Ascending aorta (tissue), 2 donors: ENCODE results near the gene ARID5A. TPM values are rescaled to one million over a fixed set of nuclear protein-coding genes. Genes with fewer than 3 reads are reported as not detected.
A peak's percentile ranks its signal among the peaks of the same experiment; 100 is the strongest.

Experiments used
- DNase-seq, 2 donors: peaks; one replicate each; pipeline ENCODE4 v3.0.0-alpha.2; 2019; ENCODE audit warnings: low spot score in 2 of 2
- H3K27ac ChIP-seq, 2 donors: fragments of 200-600 bp; sonication (generic); one replicate each; pipeline ENCODE4 v1.5.1; 2016 to 2017; ENCODE audit warnings: mild to moderate bottlenecking in 1 of 2
- H3K27me3 ChIP-seq: fragments of 200-600 bp; sonication (generic); one replicate; pipeline ENCODE4 v1.5.1; 2017
- H3K36me3 ChIP-seq, 2 donors: fragments of 200-600 bp; sonication (generic); one replicate each; pipeline ENCODE4 v1.5.1; 2016
- H3K4me1 ChIP-seq, 2 donors: fragments of 200-600 bp; sonication (generic); one replicate each; pipeline ENCODE4 v1.5.1; 2016 to 2017; ENCODE audit warnings: mild to moderate bottlenecking in 1 of 2
- H3K4me3 ChIP-seq, 2 donors: fragments of 200-600 bp; sonication (generic); one replicate each; pipeline ENCODE4 v1.5.1; 2016 to 2017; ENCODE audit warnings: mild to moderate bottlenecking in 1 of 2
- H3K9me3 ChIP-seq, 2 donors: fragments of 200-600 bp; sonication (generic); one replicate each; pipeline ENCODE4 v1.5.1; 2016
- intact Hi-C: fragments of 100-400 bp; cut with DNase I; formaldehyde crosslinking; loops from one replicate; pipeline ENCODE4 v1.15.1; 2023
- total RNA-seq: library from RNA; depleted of rRNA; stranded (reverse); fragments of >200 nt; gene quantifications from one replicate; pipeline ENCODE4 v1.1.0, GENCODE V29; 2016
- TF ChIP-seq, protein P1 (sequence below), 3 experiments: fragments of 200-600 bp in 2 of 3; fragments of 450-650 bp in 1 of 3; sonication (generic) in 2 of 3; IDR thresholded peaks; one replicate each; pipeline ENCODE4 v1.5.1; 2016 to 2019; ENCODE audit warnings: antibody characterized with exemption in 3 of 3, mild to moderate bottlenecking in 1 of 3, moderate library complexity in 1 of 3

Gene ARID5A, protein sequence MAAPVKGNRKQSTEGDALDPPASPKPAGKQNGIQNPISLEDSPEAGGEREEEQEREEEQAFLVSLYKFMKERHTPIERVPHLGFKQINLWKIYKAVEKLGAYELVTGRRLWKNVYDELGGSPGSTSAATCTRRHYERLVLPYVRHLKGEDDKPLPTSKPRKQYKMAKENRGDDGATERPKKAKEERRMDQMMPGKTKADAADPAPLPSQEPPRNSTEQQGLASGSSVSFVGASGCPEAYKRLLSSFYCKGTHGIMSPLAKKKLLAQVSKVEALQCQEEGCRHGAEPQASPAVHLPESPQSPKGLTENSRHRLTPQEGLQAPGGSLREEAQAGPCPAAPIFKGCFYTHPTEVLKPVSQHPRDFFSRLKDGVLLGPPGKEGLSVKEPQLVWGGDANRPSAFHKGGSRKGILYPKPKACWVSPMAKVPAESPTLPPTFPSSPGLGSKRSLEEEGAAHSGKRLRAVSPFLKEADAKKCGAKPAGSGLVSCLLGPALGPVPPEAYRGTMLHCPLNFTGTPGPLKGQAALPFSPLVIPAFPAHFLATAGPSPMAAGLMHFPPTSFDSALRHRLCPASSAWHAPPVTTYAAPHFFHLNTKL
- total RNA-seq: 267 TPM

DNA sequence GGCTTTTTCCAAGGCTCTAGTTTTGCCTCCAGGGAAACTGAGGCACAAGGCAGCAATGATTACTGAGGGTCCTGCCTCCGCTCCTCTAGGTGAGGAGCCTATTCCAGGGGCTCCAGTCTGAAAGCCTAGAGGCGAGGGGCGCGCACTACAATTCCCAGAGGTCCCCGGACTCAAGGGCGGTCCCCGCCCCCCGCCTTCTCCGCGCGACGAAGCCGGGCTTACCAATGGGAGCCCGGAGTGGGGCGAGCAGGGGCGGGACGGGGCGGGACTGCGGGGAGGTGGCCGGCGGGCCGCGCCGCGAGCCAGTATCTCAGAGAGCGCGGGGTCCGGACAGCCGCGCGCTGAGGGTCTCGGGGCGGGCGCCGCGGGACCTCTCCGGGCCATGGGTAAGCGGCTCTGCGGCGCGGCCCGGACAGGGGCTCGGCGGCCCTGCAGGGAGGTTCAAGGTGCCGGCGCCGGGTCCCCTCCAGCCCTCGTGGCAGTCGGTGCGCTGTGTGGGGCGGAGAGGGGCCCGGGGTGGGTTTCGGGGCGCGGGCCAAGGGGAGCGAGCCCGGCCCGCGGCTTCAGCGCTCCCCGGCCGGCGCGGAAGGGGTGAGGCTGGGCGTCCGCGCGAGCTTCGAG, at the start of gene ARID5A:
Gene ARID5A (plus strand): TSS at position 308 of the 621 bp plus-strand sequence. CDS start 75 bp downstream, at position 383.
- peak; percentile 87 to 98 for DNase-seq
- TF ChIP-seq, protein P1, sequence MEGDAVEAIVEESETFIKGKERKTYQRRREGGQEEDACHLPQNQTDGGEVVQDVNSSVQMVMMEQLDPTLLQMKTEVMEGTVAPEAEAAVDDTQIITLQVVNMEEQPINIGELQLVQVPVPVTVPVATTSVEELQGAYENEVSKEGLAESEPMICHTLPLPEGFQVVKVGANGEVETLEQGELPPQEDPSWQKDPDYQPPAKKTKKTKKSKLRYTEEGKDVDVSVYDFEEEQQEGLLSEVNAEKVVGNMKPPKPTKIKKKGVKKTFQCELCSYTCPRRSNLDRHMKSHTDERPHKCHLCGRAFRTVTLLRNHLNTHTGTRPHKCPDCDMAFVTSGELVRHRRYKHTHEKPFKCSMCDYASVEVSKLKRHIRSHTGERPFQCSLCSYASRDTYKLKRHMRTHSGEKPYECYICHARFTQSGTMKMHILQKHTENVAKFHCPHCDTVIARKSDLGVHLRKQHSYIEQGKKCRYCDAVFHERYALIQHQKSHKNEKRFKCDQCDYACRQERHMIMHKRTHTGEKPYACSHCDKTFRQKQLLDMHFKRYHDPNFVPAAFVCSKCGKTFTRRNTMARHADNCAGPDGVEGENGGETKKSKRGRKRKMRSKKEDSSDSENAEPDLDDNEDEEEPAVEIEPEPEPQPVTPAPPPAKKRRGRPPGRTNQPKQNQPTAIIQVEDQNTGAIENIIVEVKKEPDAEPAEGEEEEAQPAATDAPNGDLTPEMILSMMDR (IDR thresholded peaks at IDR 0.05): peak; percentile 40 to 47 (median 46)
- H3K4me3 ChIP-seq: peak within 1 kb of the TSS; percentile 83 to 99
- peak within 1 kb of the TSS; percentile 96 to 99 for H3K27ac ChIP-seq
- no peaks in the 10 kb centered on the region for H3K9me3 ChIP-seq
- peaks cover 28 to 66% of the 10 kb centered on the region in 2 donors for H3K4me1 ChIP-seq
- intact Hi-C loops: loop anchor here (5.0 kb wide), 1 partner anchor 371 kb away; no protein-coding TSS in a partner anchor
- no peaks in the 10 kb centered on the region for H3K27me3 ChIP-seq
- peaks cover 0 to 9% of the 10 kb centered on the region in 2 donors for H3K36me3 ChIP-seq

DNA sequence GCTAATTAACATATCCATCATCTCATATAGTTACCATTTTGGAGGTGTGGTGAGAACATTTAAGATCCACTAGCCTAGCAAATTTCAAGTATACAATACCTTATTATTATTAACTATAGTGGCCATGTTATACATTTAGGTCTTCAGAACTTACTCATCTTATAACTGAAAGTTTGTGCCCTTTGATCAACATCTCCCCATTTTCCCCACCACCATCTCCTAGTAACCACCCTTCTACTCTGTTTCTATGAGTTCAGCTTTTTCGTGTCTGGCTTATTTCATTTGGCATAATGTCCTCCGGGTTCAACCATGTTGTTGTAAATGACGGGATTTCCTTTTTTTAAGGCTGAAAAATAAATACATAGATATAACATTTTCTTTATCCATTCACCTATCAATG, 47.3 kb upstream of the ARID5A start:
- no peaks in the 10 kb centered on the region for H3K27me3 ChIP-seq
- DNase-seq: no peak

DNA sequence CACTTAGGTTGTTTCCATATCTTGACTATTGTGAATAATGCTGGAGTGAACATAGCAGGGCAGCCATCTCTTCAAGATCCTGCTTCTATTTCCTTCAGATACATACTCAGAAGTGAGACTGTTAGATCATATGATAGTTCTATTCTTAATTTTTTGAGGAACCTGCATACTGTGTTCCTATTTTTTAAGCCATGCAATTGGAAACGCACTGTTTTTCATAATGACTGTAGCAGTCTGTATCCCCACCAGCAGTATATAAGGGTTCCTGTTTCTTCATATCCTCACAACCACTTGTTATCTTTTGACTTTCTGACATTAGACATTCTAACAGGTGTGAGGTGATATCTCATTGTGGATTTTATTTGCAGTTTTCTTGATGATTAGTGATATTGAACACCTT, 46.9 kb upstream of the ARID5A start:
- TF ChIP-seq, protein P1 (IDR thresholded peaks at IDR 0.05): no peak
- Histone ChIP-seq H3K36me3 (no peaks in the 10 kb centered on the region), H3K4me1 (peaks cover 0 to 8% of the 10 kb centered on the region in 2 donors), H3K27ac (no peak overlapping the region), H3K4me3 (no peak overlapping the region), H3K27me3 (no peaks in the 10 kb centered on the region), H3K9me3 (peaks cover 4 to 12% of the 10 kb centered on the region in 2 donors)
- no peak for DNase-seq
- intact Hi-C loops: no loop called here

More for the DNA sequence above, 47.3 kb upstream of the ARID5A start:
- H3K4me3 ChIP-seq: no peak overlapping the region
- intact Hi-C loops: no loop called here
- peaks cover 0 to 8% of the 10 kb centered on the region in 2 donors for H3K4me1 ChIP-seq
- no peaks in the 10 kb centered on the region for H3K36me3 ChIP-seq
- H3K9me3 ChIP-seq: peaks cover 0 to 8% of the 10 kb centered on the region in 2 donors
- H3K27ac ChIP-seq: no peak overlapping the region
- TF ChIP-seq, protein P1 (IDR thresholded peaks at IDR 0.05): no peak

DNA sequence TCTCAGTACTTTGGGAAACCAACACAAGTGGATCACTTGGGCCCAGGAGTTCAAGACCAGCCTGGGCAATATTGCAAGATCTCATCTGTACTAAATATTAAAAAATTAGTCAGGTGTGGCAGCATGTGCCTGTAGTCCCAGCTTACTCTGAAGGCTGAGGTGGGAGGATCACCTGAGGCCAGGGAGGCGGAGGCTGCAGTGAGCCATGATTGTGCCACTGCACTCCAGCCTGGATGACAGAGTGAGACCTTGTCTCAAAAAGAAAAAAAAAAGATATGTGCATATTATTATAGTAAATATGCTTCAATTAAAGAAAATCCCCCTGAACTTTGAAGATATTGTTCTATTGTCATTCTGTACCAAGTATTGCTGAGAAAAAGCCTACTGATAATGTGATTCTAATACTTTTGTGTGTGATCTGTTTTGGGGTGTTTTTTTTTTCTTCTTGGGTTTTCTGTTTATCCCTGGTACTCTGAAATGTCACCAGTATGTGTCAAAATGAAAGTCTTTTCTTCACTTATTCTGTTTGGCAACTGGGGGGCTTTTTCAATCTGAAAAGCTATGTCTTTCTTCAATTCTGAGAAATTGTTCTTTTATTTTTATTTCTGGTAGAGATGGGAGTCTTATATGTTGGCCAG, 44.6 kb upstream of the ARID5A start:
- TF ChIP-seq, protein P1 (IDR thresholded peaks at IDR 0.05): no peak
- peak in 1 of 2 donors; percentile 27 for DNase-seq
- peaks cover 8 to 20% of the 10 kb centered on the region in 2 donors for H3K9me3 ChIP-seq

DNA sequence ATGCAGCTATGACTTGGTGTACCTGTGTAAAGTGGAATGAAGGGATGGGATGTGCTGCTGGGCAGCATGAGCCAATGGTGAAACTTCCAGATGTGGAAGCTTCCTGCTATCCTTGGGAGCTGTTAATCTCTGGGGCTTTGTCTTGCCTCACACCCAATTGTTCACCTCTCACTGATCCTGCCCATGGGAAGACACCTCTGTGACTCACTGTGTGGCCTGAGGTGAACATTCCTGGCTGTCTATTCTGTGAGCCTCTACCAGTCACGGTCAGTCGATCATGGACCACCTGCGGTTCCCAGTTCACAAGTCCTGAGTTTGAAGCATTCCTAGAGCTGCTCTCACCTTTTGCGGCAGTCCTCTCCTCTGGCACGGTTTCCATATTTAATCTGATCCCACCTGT, 43.5 kb upstream of the ARID5A start:
- Histone ChIP-seq H3K36me3 (no peaks in the 10 kb centered on the region), H3K9me3 (peaks cover 8 to 20% of the 10 kb centered on the region in 2 donors), H3K27me3 (no peaks in the 10 kb centered on the region), H3K4me3 (no peak overlapping the region), H3K4me1 (no peaks in the 10 kb centered on the region), H3K27ac (no peak overlapping the region)
- intact Hi-C loops: no loop called here
- DNase-seq: peak in 1 of 2 donors; percentile 39
- TF ChIP-seq, protein P1 (IDR thresholded peaks at IDR 0.05): no peak

More for the DNA sequence above, 44.6 kb upstream of the ARID5A start:
- intact Hi-C loops: no loop called here
- H3K27ac ChIP-seq: no peak overlapping the region
- H3K36me3 ChIP-seq: no peaks in the 10 kb centered on the region
- no peaks in the 10 kb centered on the region for H3K27me3 ChIP-seq
- H3K4me3 ChIP-seq: no peak overlapping the region
- H3K4me1 ChIP-seq: no peaks in the 10 kb centered on the region
